GM12878 (cell line): ENCODE results near the gene AP1S3. TPM values are rescaled to one million over a fixed set of nuclear protein-coding genes. Genes with fewer than 3 reads are reported as not detected.
"Not testable (repeated sequence)": the region's sequence is repeated elsewhere in the genome, so short reads cannot be mapped to it uniquely, and the experiment has no call there.

Experiments
- ATAC-seq: fragments of 200-7000 bp; cut with Tn5 transposase; 3 replicates; pipeline ENCODE4 v1.9.1; 2020; ENCODE audit warnings: mild to moderate bottlenecking, moderate library complexity
- BruUV-seq: library from RNA; stranded (reverse); fragments of 400-500 nt; replicated peaks from 2 replicates; lab custom pipeline; 2021; lab: Mats Ljungman, UMichigan
- CTCF ChIA-PET: fragments of 300-600 bp; sonication (Branson Sonifier 250); formaldehyde crosslinking; extraction: SDS; loops from one replicate; lab custom pipeline; 2021; ENCODE audit warnings: inconsistent platforms; lab: Yijun Ruan, JAX
- POLR2A ChIA-PET: fragments of 350-600 bp; formaldehyde crosslinking; extraction: SDS; loops from one replicate; lab custom pipeline; 2021; ENCODE audit warnings: inconsistent platforms; lab: Charles Lee
- RAD21 ChIA-PET: fragments of 300-600 bp; sonication (Branson Sonifier 250); formaldehyde crosslinking; loops from one replicate; lab custom pipeline; 2023; ENCODE audit warnings: antibody characterized with exemption; ENCODE audit not compliant: unreplicated experiment; lab: Charles Lee
- SMC1A ChIA-PET: fragments of 300-600 bp; sonication (Branson Sonifier 250); formaldehyde crosslinking; loops from one replicate; lab custom pipeline; 2023; ENCODE audit not compliant: unreplicated experiment, uncharacterized antibody; lab: Charles Lee
- DNase-seq: peaks from one replicate; pipeline ENCODE4 v3.0.0-alpha.2; 2011; ENCODE audit warnings: low read depth, low spot score
- FAIRE-seq: peaks from 3 replicates; lab custom pipeline; 2011; peaks lifted over from hg19 to GRCh38; lab: Jason Lieb, UNC
- H2AFZ ChIP-seq: 2 replicates; pipeline ENCODE4 v1.6.0; 2011; ENCODE audit warnings: low read depth, low read length, control low read depth; ENCODE audit not compliant: control insufficient read depth
- H3K27ac ChIP-seq: 2 replicates; pipeline ENCODE4 v1.5.1; 2011; ENCODE audit warnings: control low read depth; ENCODE audit not compliant: control insufficient read depth, insufficient read depth
- H3K27me3 ChIP-seq, 2 experiments: replicated peaks in 1 of 2; 2 replicates each; pipeline versions ENCODE4 v1.6.0 to v1.6.1; 2011; ENCODE audit warnings: low read length in 1 of 2; ENCODE audit not compliant: control insufficient read depth in 2 of 2, insufficient read depth in 2 of 2
- H3K36me3 ChIP-seq, 2 experiments: 2 replicates each; pipeline ENCODE4 v1.5.1; 2011; ENCODE audit warnings: low read length in 1 of 2; ENCODE audit not compliant: control insufficient read depth in 2 of 2, insufficient read depth in 2 of 2
- H3K4me1 ChIP-seq: 2 replicates; pipeline ENCODE4 v1.6.1; 2011; ENCODE audit warnings: mild to moderate bottlenecking, low read length, moderate library complexity, mixed read lengths; ENCODE audit not compliant: control insufficient read depth, insufficient read depth
- H3K4me2 ChIP-seq: 2 replicates; pipeline ENCODE4 v1.6.0; 2011; ENCODE audit warnings: control low read depth; ENCODE audit not compliant: control insufficient read depth, insufficient read depth
- H3K4me3 ChIP-seq: fragments of 200-600 bp; sonication (generic); 2 replicates; pipeline ENCODE4 v1.5.1; 2016
- H3K79me2 ChIP-seq: 2 replicates; pipeline ENCODE4 v1.6.0; 2011; ENCODE audit warnings: low read length; ENCODE audit not compliant: control insufficient read depth, insufficient read depth
- H3K9ac ChIP-seq: 2 replicates; pipeline ENCODE4 v1.8.0; 2011; ENCODE audit warnings: low read length, control low read depth, mixed read lengths; ENCODE audit not compliant: control insufficient read depth, insufficient read depth
- H3K9me3 ChIP-seq: replicated peaks from 3 replicates; pipeline ENCODE4 v1.5.1; 2011; ENCODE audit warnings: mild to moderate bottlenecking, low read length; ENCODE audit not compliant: control insufficient read depth, insufficient read depth
- H4K20me1 ChIP-seq: 2 replicates; pipeline ENCODE4 v1.6.0; 2011; ENCODE audit not compliant: control insufficient read depth, insufficient read depth
- CBFB ChIP-seq: IDR thresholded peaks from 2 replicates; pipeline ENCODE4 v1.6.1; 2016; ENCODE audit warnings: antibody characterized with exemption, low read depth
- IKZF1 ChIP-seq: fragments of 450-650 bp; conservative IDR thresholded peaks from 2 replicates; pipeline ENCODE4 v1.6.1; 2017; ENCODE audit warnings: antibody characterized with exemption, mild to moderate bottlenecking
- IKZF2 ChIP-seq, 2 experiments: fragments of 450-650 bp; IDR thresholded peaks; 2 replicates each; pipeline ENCODE4 v1.6.1; 2017; ENCODE audit warnings: mild to moderate bottlenecking in 2 of 2, moderate library complexity in 2 of 2
- MEF2A ChIP-seq: IDR thresholded peaks from 2 replicates; pipeline ENCODE4 v1.6.1; 2011; ENCODE audit warnings: low read depth, mild to moderate bottlenecking, low read length, moderate library complexity; ENCODE audit not compliant: insufficient read depth
- RUNX3 ChIP-seq: IDR thresholded peaks from 2 replicates; pipeline ENCODE4 v1.6.1; 2012; ENCODE audit warnings: low read length, inconsistent platforms
- WGBS: methylation state at CpG from one replicate; pipeline ENCODE4 v1.1.6; 2016; ENCODE audit warnings: low lambda C conversion rate; ENCODE audit not compliant: insufficient replicate concordance, insufficient coverage; ENCODE audit errors: missing lambda C conversion rate; 5-methylcytosine and 5-hydroxymethylcytosine counted together
- in situ Hi-C: fragments of 300-500 bp; cut with MboI; formaldehyde crosslinking; loops from 9 replicates; pipeline ENCODE4 v1.14.3; 2018; ENCODE audit warnings: mixed read lengths
- intact Hi-C: fragments of 100-400 bp; cut with micrococcal nuclease; formaldehyde crosslinking; loops from one replicate; pipeline ENCODE4 v1.14.2; 2022; ENCODE audit not compliant: unreplicated experiment
- polyA plus RNA-seq, 11 experiments: library from polyadenylated mRNA; depleted of rRNA in 4 of 11; unstranded in 6 of 11; stranded (reverse) in 5 of 11; fragments of >200 nt; fragmentation: Nextera tagmentation in 4 of 11; fragmentation: Illumina TruSeq in 1 of 11; extraction: Ambion mirVana in 4 of 11; extraction: Trizol in 1 of 11; gene quantifications; 1 replicate in 1 of 11; 2 replicates in 10 of 11; pipeline versions ENCODE4 v1.2.1 to v1.2.3, GENCODE V29; 2011 to 2016; ENCODE audit warnings: inconsistent platforms in 2 of 11, missing spikeins in 2 of 11, low read depth in 1 of 11
- total RNA-seq, 4 experiments: library from RNA; depleted of rRNA in 3 of 4; stranded (reverse); fragments of >200 nt in 3 of 4; fragmentation: Illumina TruSeq in 1 of 4; extraction: Trizol in 1 of 4; gene quantifications; 2 replicates each; pipeline versions ENCODE4 v1.2.1 to v1.2.3, GENCODE V29; 2013 to 2021

AP1S3 gene
- total and polyA plus RNA-seq, 10 of the 15 experiments (the other 5 are each of a cell fraction or from before 2014, with no cell fraction given), result 2.6 to 14.3 (median 9.2) TPM

DNA sequence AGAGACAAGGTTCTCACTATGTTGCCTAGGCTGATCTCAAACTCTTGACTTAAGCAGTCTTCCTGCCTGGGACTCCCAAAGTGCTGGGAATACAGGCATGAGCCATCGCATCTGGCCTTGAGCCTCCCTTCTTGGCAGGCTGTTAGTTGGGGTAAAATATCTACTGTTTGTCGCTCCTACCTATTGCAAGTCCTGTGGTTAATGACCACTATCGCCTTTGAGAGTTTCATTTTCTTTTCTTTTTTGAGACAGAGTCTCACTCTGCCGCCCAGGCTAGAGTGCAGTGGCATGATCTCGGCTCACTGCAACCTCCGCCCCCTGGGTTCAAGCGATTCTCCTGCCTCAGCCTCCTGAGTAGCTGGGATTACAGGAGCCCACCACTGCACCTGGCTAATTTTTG, 75.6 kb downstream of the AP1S3 start:
- ATAC-seq, result peak; percentile 85
- Histone ChIP-seq H3K4me2 (peak overlapping the region; percentile 63), H3K4me1 (peaks cover 27% of the 10 kb centered on the region), H3K27ac (peak overlapping the region; percentile 58)
- H4K20me1 ChIP-seq, H3K79me2 ChIP-seq, H3K4me3 ChIP-seq, FAIRE-seq, H3K9me3 ChIP-seq, H3K9ac ChIP-seq, BruUV-seq, H3K27me3 ChIP-seq, H3K36me3 ChIP-seq, H2AFZ ChIP-seq, in situ Hi-C loops: not testable (repeated sequence)
- DNase-seq, result peak; percentile 25
- intact Hi-C loops, result loop anchor here (1.0 kb wide), 1 partner anchor 76 kb away; the partner anchor contains the start of gene AP1S3
- CTCF ChIA-PET, result interaction anchor here (1.1 to 3.9 kb wide), 8 partner anchors 14 to 205 kb away, joined by 3 to 26 read pairs (median 3); no protein-coding TSS in a partner anchor
- RAD21 ChIA-PET, result interaction anchor here (1.4 to 3.8 kb wide), 3 partner anchors 33 to 172 kb away, joined by 4 to 26 read pairs (median 8); no protein-coding TSS in a partner anchor
- peak; percentile 77 for TF ChIP-seq RUNX3
- 0 out of 2 replicates have a peak, but pooled peaks have one; percentile 16 for TF ChIP-seq CBFB
- 0 out of 2 replicates have a peak, but pooled peaks have one; percentile 8 for TF ChIP-seq MEF2A
- TF ChIP-seq IKZF2 (IDR thresholded peaks at IDR 0.05), result peak in 1 of 2 experiments; percentile 19; a peak in 1 of 4 replicates
- TF ChIP-seq IKZF1, result 0 out of 2 replicates have a peak, but pooled peaks have one; percentile 7
- SMC1A ChIA-PET, result interaction anchor here (1.0 to 1.3 kb wide), 8 partner anchors 18 to 140 kb away, joined by 3 to 7 read pairs (median 4); no protein-coding TSS in a partner anchor
- POLR2A ChIA-PET, result interaction anchor here (0.7 kb wide), 1 partner anchor 368 kb away, joined by 3 read pairs; no protein-coding TSS in a partner anchor
- 9% methylated on average over 7 of the region's 7 CpGs for WGBS
